Thyroid gland (tissue), 4 donors: ENCODE data around the gene OR10H2.
"Not testable (repeated sequence)": the region's sequence is repeated elsewhere in the genome, so short reads cannot be mapped to it uniquely, and the experiment has no call there.

Experiments
- POLR2A ChIP-seq, 2 donors: fragments of 450-650 bp; IDR thresholded peaks; one replicate each; pipeline ENCODE4 v1.6.1; 2017; ENCODE audit warnings: antibody characterized with exemption in 2 of 2, mild to moderate bottlenecking in 2 of 2, moderate library complexity in 1 of 2
- TF ChIP-seq, protein P1 (sequence below), 6 experiments: fragments of 200-600 bp in 3 of 6; fragments of 450-650 bp in 3 of 6; sonication (generic) in 3 of 6; IDR thresholded peaks; one replicate each; pipeline ENCODE4 v1.5.1; 2016 to 2019; ENCODE audit warnings: antibody characterized with exemption in 6 of 6, mild to moderate bottlenecking in 2 of 6, inconsistent platforms in 1 of 6, moderate library complexity in 1 of 6

DNA sequence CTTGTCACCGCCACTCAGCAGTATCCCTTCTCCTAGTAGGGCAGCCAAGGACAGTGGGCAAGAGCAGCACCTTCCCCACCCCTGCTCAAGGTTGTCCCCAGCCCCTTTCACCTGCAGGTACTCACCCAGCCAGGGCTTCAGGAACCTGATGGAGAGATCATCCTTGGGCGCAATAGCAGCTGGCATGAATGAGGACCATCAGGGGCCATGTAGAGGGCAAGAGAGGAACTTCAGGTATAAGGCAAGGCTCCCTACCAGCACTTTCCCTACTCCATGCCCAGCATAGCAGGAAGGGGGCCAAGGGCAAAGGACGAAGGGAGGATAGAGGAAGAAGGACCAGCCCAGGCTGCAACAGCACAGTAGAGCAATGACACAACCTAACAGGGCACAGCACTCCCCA is 46.3 kb downstream of the OR10H2 start:
- TF ChIP-seq, protein P1, sequence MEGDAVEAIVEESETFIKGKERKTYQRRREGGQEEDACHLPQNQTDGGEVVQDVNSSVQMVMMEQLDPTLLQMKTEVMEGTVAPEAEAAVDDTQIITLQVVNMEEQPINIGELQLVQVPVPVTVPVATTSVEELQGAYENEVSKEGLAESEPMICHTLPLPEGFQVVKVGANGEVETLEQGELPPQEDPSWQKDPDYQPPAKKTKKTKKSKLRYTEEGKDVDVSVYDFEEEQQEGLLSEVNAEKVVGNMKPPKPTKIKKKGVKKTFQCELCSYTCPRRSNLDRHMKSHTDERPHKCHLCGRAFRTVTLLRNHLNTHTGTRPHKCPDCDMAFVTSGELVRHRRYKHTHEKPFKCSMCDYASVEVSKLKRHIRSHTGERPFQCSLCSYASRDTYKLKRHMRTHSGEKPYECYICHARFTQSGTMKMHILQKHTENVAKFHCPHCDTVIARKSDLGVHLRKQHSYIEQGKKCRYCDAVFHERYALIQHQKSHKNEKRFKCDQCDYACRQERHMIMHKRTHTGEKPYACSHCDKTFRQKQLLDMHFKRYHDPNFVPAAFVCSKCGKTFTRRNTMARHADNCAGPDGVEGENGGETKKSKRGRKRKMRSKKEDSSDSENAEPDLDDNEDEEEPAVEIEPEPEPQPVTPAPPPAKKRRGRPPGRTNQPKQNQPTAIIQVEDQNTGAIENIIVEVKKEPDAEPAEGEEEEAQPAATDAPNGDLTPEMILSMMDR (IDR thresholded peaks at IDR 0.05): not testable (repeated sequence)
- not testable (repeated sequence) for TF ChIP-seq POLR2A (IDR thresholded peaks at IDR 0.05)
